Measurements from ENCODE around the gene SPOUT1. TPM values are rescaled to one million over a fixed set of nuclear protein-coding genes. Genes with fewer than 3 reads are reported as not detected.

SPOUT1 gene
- total RNA-seq, 1 donor from 2014 or later = 66.7 TPM

DNA sequence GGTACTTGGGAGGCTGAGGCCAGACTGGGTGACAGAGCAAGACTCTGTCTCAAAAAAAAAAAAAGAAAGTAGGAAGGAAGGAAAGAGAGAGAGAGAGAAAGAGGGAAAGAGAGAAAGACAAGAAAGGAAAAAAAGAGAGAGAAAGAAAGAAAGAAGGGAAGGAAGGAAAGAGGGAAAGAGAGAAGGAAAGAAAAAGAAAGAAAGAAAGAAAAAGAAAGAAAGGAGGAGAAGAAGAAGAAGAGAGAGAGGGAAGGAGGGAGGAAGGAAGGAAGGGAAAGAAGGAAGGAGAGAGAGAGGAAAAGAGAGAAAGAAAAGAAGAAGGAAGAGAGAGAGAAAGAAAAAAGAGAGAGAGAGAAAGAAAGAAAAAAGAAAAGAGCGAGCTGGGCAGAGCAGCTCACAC is 54.8 kb downstream of the SPOUT1 start:
- peak overlapping the region; percentile 43 for H3K27ac Mint-ChIP-seq (ENCODE audit: unreplicated experiment)
- no peaks in the 10 kb centered on the region for H3K36me3 Mint-ChIP-seq (ENCODE audit: low read depth)
- no peaks in the 10 kb centered on the region for H3K27me3 Mint-ChIP-seq (ENCODE audit: low read depth)
- H3K4me1 Mint-ChIP-seq = peaks cover 10% of the 10 kb centered on the region
- DNase-seq (ENCODE audit: low read depth, low spot score) = no peak
- TF ChIP-seq, protein P1, sequence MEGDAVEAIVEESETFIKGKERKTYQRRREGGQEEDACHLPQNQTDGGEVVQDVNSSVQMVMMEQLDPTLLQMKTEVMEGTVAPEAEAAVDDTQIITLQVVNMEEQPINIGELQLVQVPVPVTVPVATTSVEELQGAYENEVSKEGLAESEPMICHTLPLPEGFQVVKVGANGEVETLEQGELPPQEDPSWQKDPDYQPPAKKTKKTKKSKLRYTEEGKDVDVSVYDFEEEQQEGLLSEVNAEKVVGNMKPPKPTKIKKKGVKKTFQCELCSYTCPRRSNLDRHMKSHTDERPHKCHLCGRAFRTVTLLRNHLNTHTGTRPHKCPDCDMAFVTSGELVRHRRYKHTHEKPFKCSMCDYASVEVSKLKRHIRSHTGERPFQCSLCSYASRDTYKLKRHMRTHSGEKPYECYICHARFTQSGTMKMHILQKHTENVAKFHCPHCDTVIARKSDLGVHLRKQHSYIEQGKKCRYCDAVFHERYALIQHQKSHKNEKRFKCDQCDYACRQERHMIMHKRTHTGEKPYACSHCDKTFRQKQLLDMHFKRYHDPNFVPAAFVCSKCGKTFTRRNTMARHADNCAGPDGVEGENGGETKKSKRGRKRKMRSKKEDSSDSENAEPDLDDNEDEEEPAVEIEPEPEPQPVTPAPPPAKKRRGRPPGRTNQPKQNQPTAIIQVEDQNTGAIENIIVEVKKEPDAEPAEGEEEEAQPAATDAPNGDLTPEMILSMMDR (conservative IDR thresholded peaks at IDR 0.05) = no peak
- no peaks in the 10 kb centered on the region for H3K9me3 Mint-ChIP-seq
- no peak overlapping the region for H3K4me3 Mint-ChIP-seq

DNA sequence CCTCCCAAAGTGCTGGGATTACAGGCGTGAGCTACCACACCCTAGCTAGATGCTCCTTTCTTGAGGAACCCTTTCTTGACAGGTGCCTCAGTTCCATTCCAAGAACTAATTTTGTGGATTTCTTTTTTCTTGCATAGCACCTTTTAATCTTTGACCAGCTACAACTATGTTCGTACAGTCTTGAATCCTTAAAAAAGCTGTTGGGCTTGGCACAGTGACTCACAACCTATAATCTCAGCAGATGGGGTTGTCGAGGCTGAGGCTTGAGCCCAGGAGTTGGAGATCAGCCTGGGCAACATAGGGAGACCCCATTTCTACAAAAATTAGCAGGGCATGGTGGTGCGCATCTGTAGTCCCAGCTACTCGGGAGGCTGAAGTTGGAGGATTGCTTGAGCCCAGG is 56.5 kb downstream of the SPOUT1 start:
- no peak for DNase-seq (ENCODE audit: low read depth, low spot score)
- H3K4me3 Mint-ChIP-seq = peak overlapping the region; percentile 92
- H3K36me3 Mint-ChIP-seq (ENCODE audit: low read depth) = no peaks in the 10 kb centered on the region
- H3K4me1 Mint-ChIP-seq = peaks cover 10% of the 10 kb centered on the region
- H3K27ac Mint-ChIP-seq (ENCODE audit: unreplicated experiment) = no peak overlapping the region
- TF ChIP-seq, protein P1 (conservative IDR thresholded peaks at IDR 0.05) = no peak
- no peaks in the 10 kb centered on the region for H3K27me3 Mint-ChIP-seq (ENCODE audit: low read depth)
- H3K9me3 Mint-ChIP-seq = no peaks in the 10 kb centered on the region

DNA sequence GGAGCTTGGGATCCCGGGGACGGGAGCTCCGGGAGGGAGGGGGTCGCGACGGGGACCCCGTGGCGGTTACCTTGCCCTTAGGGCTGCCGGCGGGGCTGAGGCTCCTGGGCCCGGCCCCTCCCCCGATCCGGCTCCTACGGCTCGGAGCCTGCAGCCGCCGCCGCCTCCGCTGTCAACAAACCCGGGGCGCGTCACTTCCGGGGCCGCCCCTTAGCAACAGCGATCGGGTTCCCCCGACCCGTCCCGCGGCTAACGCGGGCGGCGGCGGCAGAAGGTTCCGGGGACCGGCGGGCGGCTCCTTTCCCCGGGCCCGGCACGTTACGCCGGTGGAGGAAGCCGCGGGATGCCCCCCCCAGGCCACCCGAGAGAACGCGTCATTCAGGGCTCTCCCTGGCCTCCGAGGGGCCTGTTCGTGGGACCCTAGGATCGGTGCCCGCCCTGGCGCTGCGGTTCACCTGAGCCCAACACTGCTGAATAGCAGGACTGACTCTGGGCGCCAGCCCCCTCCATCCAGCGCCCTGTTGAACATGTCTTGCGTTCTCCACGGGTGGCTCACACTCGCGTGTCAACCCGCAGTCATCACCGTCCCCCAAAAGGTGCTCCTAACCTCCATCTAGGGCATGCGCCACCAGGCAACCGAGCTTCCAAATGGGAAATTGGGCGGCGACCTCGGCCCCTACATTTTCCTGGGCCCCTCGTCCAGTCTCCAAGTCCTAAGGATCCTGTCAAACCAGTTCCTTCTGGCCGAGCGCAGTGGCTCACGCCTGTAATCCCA is 57.7 kb downstream of the SPOUT1 start, which contains the start of gene ZER1:
ZER1 (minus strand) TSS at position 183 of the 775 bp plus-strand sequence. CDS start 16,362 bp downstream, outside the sequence.
- DNase-seq (ENCODE audit: low read depth, low spot score) = peak; percentile 87
- Mint-ChIP-seq H3K4me3 (peak within 1 kb of the TSS; percentile 92), H3K9me3 (no peaks in the 10 kb centered on the region), H3K36me3 (ENCODE audit: low read depth) (no peaks in the 10 kb centered on the region), H3K27me3 (ENCODE audit: low read depth) (no peaks in the 10 kb centered on the region), H3K27ac (ENCODE audit: unreplicated experiment) (peak within 1 kb of the TSS; percentile 87), H3K4me1 (peaks cover 10% of the 10 kb centered on the region)
- TF ChIP-seq, protein P1 (conservative IDR thresholded peaks at IDR 0.05) = no peak

- H3K4me3 Mint-ChIP-seq = peak overlapping the region; percentile 92
- no peaks in the 10 kb centered on the region for H3K36me3 Mint-ChIP-seq (ENCODE audit: low read depth)
- H3K27me3 Mint-ChIP-seq (ENCODE audit: low read depth) = no peaks in the 10 kb centered on the region
- H3K4me1 Mint-ChIP-seq = peaks cover 10% of the 10 kb centered on the region
- H3K9me3 Mint-ChIP-seq = no peaks in the 10 kb centered on the region
- peak overlapping the region; percentile 87 for H3K27ac Mint-ChIP-seq (ENCODE audit: unreplicated experiment)
- DNase-seq (ENCODE audit: low read depth, low spot score) = peak; percentile 14
- TF ChIP-seq, protein P1 (conservative IDR thresholded peaks at IDR 0.05) = no peak
Observed at GRCh38 chr9:128771094-128771721, 58.4 kb downstream of the SPOUT1 start.

GRCh38 chr9:128770286-128771030 is 59.1 kb downstream of the SPOUT1 start:
- Mint-ChIP-seq H3K27ac (ENCODE audit: unreplicated experiment) (no peak overlapping the region), H3K9me3 (no peaks in the 10 kb centered on the region), H3K4me3 (peak overlapping the region; percentile 92), H3K27me3 (ENCODE audit: low read depth) (no peaks in the 10 kb centered on the region), H3K4me1 (peaks cover 10% of the 10 kb centered on the region), H3K36me3 (ENCODE audit: low read depth) (no peaks in the 10 kb centered on the region)
- DNase-seq (ENCODE audit: low read depth, low spot score) = no peak
- TF ChIP-seq, protein P1 (conservative IDR thresholded peaks at IDR 0.05) = no peak

All from neural crest cell (in vitro differentiated cells).